ENCODE results near the gene ZBTB3.
"Not testable (repeated sequence)": the region's sequence is repeated elsewhere in the genome, so short reads cannot be mapped to it uniquely, and the experiment has no call there.

Gene ZBTB3

DNA sequence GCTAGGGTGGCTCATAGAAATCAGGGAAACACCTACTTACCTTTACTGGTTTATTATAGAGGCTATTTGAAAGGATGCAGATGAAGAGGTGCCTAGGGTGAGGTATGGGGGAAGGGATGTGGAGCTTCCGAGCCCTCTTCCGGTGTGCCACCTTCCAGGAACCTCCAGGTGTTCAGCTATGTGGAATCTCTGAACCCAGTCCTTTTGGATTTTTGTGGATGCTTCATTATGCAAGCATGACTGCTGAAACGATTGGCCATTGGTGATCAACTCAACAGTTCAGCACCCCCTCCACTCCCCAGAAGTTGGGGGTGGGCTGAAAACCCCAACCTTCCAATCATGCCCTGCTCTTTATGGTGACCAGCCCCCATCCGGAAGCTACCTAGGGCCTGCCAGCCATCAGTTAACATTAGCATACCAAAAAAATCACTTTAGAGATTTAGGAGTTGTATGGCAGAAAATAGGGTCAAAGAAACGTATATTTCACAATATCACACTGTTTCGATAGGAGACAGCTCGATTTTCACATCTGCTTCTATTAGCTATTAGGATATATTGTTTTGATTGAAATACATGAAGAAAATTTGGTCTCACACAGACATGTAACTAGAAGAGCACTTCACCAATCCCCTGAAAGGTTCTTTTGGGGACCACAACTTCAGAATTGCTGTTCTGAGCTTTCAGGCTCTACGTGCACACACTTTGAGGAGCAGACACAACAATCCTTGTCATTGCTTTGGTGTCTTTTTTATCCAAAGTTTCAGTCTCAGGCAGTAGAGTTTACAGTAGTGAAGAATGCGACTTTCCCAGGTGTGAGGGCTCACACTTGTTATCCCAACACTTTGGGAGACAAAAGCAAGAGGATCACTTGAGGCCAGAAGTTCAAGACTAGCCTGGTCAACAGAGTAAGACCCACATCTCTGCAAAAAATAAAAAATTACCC is 4.2 kb upstream of the ZBTB3 start:
- DNase-seq (ENCODE audit: low spot score) = no peak

DNA sequence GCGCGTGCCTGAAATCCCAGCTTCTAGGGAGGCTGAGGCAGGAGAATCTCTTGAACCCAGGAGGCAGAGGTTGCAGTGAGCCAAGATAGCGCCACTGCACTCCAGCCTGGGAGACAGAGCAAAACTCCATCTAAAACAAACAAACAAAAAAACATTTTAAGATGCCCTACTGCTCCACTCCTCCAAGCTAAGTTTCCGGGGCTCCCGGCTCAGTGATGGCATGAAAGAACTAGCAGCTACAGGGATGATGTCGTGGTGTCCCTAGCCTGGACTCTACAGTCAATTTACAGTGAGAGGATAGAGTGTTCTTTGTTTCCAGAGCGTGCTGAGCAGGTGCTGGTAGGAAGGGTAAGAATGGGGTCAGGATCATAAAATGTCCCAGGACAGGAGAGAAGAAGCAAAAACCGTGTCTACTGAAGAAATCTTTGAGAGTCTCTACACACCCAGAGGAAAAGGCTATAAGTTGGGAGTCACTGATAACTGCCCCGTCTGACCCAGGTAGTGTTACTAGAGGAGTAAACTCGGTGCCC is 1.2 kb upstream of the ZBTB3 start:
- peak; percentile 63 for DNase-seq (ENCODE audit: low spot score)

DNA sequence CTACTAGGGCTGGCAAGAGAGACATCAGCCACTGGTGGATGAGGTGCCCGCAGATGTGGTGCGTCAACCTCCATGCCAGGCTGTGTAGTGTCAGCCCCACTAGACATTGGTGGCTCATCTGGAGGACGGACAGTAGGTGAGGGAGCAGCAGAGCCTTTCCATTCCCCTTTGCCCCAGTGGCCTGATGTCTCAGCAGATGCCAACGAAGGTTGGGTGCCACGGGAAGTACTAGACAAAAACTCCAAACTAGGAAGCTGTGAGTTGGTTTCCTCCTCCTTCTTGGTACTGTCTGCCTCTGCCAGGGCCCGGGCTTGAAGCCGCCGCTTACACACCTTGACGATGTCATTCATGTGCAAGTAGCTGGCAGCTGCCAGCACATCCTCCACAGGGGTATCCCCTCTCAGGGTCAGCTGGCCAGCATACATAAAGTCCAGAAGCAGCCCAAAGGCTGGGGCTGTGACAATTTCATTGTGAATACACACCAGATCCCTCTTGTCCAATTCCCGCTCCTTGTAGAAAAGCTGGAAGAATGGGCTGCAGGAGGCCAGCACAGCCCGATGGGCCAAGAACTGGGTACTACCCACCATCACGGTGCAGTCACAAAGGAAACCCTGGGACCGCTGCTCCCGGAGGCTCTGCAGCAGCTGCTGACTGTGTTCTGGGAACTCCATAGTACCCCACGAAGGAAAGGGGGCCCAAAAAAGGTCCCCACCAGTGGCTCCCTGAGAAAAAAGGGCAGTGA is 795 bp downstream of the ZBTB3 start:
- no peak for DNase-seq (ENCODE audit: low spot score)

DNA sequence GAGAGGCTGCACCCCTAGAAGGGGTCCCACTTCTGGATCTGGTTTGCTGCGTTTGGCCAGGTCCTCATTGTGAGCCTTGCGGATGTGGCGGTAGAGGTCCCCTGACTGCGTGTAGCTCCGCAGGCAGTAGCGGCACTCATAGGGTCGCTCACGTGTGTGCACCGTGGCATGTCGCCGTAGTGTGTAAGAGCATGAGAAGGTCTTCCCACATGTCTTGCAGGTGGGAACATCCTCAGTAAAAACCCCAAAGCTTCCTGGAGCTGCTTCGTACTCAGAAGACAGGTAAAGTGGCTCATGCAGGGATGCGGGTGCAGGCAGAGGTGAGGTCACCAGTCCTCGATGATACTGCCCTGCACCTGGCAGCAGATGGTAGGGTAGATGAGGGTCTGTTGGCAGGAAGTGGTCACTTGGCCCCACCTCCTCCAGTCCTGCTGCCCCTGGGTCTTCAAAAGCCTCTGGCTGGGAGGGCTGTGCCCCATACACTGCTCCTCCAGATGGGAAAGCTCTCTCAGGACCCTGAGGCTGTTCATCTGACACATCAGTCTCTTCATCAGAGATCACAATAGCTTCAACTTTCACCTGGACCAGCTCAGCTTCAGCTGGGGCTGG is 1.7 kb downstream of the ZBTB3 start:
- no peak for DNase-seq (ENCODE audit: low spot score)

DNA sequence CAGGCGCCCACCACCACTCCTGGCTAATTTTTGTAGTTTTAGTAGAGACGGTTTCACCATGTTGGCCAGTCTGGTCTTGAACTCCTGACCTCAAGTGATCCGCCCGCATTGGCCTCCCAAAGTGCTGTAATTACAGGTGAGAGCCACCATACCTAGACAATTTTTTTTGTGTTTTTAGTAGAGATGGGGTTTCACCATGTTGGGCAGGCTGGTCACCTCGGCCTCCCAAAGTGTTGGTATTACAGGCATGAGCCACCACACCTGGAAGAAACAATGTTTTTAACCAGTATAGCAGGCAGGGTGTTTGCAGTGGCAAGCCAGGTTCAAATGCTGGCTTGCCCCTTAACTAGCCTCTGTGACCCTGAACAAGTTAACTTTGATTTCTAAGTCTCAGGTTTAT is 4.0 kb downstream of the ZBTB3 start:
- DNase-seq (ENCODE audit: low spot score) = not testable (repeated sequence)

DNA sequence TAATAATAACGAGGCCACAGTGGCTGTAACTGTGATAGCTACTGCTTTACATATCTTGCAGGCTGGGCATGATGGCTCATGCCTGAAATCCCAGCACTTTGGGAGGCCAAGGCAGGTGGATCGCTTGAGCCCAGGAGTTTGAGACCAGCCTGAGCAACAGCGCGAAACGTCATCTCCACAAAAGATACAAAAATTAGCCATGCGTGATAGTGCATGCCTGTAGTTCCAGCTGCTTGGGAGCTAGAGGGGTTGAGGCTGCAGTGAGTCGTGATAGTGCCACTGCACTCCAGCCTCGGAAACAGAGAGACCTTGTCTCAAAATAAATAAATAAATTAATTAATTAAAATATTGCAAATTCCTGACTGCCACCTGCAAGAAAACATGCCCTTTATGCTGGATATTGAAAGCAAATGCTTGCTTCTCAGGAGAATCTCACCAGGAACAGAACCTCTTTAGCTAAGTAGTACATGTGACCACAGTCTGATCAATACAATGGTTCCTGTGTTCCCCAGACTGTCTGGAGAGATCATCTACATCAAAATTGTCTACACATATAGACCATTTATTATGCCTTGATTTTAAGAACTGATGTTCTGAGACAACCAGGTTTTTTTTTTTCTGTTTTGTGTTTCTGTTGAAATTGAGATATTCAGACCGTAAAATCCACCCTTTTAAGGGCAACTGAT is 6.3 kb downstream of the ZBTB3 start:
- peak; percentile 79 for DNase-seq (ENCODE audit: low spot score)

DNA sequence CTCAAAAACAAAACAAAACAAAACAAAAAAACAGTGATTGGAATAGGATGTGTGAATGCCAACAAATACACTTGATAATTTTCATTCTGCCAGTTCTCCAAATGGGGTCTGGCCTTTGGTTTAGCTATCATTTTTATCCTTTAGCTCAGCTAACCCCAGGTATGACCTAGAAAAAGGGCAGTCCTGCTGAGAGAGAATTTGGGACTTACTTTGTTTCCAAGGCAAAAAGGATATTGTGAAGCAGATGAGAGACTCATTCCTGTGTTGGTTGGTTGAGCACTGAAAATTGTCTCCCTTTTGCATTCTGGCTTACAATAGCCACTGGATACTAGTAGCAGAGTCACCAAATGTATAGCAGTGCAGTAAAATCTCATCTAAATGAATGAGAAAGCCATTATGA is 16.8 kb downstream of the ZBTB3 start:
- DNase-seq (ENCODE audit: low spot score) = no peak

DNA sequence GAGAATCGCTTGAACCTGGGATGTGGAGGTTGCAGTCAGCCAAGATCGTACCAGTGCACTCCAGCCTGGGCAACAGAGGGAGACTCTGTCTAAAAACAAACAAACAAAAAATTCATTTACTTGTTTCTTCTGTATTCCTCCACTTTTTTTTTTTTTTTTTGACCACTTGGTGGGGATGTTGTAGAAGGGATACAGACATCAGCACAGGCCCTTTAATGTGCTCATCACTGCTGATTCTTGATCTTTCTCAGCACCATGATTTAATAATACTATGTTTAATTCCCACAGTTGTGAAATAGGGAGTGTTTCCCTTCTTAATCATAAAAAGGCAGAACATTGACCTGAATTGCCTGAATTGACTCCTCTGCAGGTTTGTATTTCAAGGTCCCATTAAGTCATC is 21.1 kb downstream of the ZBTB3 start:
- DNase-seq (ENCODE audit: low spot score) = peak; percentile 62

DNA sequence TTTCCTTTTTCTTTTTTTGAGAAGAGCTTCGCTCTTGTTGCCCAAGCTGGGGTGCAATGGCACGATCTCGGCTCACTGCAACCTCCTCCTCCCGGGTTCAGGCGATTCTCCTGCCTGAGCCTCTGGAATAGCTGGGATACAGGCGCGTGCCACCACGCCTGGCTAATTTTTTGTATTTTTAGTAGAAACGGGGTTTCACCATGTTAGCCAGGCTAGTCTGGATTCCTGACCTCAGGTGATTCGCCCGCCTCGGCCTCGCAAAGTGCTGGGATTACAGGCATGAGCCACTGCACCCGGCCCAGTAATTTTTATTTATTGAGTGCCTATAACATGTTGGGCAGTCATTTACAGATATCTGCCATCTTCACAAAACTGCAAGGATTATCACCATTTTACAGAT is 23.9 kb downstream of the ZBTB3 start:
- DNase-seq (ENCODE audit: low spot score) = not testable (repeated sequence)

DNA sequence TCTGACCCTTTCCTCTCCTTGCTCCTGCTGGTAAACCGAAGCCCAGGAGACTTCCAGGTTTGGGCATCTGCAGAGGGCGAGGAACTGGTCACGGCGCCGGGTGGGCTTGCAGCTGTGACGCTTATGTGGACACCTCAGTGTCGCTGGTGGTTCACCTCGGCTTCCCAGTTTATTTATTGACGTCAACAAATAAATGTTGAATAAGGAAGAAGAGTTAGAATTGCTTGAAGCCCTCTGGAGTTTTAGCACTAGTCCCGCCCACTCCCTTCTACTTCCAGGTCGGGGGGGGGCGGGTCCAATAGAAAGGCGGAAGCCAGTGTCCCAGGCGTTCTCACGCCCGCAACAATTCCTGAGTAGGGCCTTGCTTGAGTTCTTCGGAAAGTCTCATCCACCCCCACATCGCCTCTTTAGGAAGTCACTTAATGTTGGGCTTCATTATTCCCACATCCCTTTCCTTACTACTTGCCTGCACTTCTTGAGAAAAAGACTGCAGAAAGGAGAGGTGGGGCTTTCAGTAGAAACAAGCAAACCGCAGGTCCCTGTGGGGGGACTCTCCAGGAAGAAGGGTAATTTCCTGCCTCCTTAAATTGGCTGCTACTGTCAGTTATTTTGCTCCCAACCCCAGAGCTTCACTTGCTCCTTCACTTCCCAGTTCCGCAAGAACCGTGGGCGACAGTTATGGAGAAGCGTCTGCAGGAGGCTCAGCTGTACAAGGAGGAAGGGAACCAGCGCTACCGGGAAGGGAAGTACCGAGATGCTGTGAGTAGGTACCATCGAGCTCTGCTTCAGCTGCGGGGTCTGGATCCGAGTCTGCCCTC is 25.6 kb downstream of the ZBTB3 start, which contains the start of gene TTC9C:
Gene TTC9C (plus strand): TSS at position 316 of the 818 bp plus-strand sequence. CDS start 363 bp downstream, at position 679.
- DNase-seq (ENCODE audit: low spot score) = peak; percentile 92

DNA sequence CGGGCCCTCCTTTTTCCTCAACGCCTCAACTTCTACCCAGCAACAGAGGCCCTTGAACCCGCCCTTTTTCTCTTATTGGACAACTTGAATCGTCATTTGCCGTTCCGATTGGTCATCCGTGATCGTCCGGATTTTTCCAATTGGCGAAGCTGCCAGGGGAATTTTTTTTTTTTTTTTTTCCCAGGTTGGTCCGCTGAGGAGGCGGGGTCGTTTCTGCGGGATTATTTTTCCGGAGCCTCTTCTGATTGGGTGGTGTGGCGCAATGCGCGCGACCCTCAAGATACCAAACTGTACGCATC is 26.1 kb downstream of the ZBTB3 start:
- DNase-seq (ENCODE audit: low spot score) = peak; percentile 99

DNA sequence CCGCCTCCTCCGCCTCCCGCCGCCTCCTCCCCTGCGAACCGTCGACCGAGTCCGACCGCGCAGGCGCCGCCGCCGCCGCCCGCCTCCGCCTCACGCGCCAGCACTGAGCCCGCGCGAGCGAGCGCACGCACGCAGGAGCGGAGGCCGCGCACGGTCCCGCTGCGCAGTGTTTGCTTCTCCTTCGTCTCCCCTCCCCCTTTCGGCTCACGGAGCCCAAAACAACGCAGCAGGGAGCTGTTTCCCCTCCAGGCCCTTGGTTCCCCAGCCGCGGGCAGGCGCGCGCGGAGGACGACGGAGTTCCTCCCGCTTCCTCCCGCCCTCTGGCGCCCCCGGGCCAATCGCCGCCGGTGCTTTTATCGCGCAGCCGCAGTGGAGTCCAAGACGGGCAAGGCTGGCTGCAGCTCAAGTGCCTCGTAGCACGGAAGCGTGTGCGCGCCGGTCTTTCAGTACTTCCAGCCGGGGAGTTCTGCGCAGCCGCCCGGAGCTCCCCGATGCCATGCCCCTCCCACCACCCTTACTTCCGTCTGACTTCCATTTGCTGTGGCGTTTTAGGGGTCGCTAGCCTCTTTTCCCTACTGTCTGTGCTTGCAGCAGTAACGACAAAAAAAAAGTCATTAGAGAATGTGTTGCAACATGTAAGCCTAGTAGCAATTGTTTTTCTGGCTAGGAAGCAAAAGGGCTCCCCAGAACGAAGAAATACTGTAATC is 26.6 kb downstream of the ZBTB3 start, which contains the start of gene HNRNPUL2:
Gene HNRNPUL2 (minus strand): TSS at position 293 of the 707 bp plus-strand sequence. CDS start 301 bp downstream, outside the sequence.
- peak; percentile 98 for DNase-seq (ENCODE audit: low spot score)

DNA sequence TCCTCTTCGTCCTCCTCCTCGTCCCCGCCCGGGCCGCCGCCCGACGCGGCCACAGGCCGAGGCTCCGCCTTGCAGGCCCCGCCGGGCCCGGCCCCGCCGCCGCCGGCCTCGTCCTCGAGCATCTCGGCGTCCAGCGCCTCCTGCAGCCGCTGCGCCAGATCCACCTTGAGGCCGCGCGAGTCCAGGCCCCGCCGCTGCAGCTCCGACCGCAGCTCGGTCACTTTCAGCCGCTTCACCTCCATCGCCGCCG is 27.1 kb downstream of the ZBTB3 start:
- no peak for DNase-seq (ENCODE audit: low spot score)

DNA sequence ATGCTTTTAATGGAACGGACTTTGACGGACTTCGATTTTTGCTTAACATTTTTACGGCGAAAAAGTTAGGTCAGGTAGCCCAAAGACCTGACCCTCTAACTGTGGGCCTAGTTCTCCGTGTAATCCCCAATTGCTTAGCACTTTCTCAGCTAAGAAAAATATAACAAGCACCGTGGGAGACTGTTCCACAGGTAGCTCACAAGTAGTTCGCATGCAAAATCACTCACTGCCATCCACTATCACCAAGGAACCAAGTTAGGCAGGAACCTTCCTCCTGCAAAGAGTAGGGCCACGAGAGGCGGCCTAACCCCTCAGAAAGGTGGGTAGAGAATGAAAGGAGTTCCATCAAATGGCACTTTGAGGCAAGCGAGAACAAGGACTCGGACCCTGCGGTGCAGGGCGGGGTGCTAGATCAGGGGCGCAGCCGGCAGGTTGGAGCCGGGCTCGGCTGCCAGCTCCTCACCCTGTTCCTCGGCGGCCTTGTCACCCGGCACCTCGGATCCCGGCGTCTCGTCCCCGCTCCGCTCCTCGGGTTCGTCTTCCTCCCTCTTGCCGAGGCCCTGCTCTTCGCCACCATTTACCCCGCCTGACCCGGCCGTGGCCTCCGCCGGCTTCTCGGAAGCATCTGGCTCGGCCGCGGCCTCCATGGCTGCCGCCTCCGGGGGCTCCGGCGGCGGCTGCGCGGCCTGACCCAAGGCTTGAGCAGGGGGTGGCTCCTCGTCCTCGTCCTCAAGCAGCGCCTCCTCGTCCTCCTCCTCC is 27.6 kb downstream of the ZBTB3 start:
- no peak for DNase-seq (ENCODE audit: low spot score)

DNA sequence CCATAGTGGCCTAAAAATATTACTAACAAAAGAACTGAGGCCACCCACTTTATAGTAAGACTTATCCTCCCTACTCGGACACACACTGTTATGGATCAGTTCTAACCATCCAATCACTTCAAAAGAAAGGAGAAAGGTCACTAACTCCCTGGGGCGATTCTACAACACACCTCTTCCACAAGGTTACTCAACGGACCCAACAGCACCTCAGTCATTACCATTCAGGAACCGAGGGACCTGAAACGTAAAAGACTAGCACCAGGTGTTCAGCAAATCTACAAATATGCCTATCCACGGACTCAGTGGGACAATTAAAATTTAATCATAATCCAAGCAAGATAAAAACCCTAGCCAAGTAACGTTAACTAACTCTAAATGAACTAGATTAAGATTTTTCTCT is 28.3 kb downstream of the ZBTB3 start:
- no peak for DNase-seq (ENCODE audit: low spot score)

DNA sequence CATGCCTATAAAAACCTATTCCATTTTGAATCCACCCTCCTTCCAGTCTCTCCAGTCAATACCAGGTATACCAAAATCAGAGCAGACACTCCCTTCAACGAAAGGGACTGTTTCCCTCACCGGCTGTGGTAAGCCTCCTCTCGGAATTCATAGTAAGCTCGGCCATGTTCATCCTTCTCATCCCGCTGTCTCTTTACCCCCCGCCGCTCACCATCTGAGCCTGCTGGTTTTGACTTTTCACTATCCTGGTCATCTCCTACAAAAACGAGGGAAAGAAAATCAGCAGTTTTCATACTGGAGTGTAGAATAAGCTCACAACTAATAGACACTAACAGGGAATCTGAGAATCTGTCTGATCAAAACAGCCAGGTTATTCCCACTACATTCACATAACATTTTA is 29.8 kb downstream of the ZBTB3 start:
- no peak for DNase-seq (ENCODE audit: low spot score)

DNA sequence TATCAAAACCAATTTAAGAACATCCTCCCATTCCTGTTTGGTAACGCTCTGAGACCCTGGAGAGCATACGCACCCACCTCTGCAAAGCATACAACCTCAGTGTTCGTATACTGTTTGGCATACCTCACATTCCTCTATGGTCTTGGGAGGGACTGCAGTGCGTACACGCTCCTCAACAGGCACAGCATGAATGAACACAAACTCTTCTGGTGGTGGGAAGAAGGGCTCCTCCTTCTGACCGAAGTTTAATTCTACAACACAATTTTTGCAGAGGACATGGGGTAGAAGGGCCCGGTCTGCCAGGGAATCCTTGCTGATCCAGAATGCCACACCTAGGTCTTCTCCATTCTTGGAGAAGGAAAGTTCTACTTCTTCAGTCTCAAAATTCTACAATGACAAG is 32.0 kb downstream of the ZBTB3 start:
- DNase-seq (ENCODE audit: low spot score) = no peak

DNA sequence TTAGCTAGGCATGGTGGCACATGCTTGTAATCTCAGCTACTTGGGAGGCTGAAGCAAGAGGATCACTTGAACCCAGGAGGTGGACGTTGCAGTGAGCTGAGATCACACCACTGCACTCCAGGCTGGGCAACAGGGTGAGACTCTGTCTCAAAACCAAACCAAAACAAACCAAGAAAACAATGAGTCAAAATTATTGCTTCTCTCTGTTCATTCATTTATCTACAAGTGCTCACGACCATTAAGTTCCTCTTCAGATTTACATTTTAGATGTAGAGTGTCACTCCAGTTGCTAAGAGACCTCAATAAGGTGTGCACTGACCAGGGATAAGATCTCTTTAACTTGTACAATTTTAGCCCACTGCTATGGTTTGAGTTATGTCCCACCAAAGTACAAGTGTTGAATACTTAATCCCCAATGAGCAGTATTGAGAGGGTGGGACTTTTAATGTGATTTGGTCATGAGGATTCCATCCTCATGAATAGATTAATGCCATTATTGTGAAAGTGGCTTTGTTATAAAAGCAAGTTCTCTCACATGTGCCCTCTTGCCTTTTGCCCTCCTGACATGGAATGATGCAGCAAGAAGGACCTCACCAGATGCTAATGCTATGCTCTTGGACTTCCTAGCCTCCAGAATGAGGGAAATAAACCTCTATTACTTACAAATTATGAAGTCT is 34.5 kb downstream of the ZBTB3 start:
- no peak for DNase-seq (ENCODE audit: low spot score)

DNA sequence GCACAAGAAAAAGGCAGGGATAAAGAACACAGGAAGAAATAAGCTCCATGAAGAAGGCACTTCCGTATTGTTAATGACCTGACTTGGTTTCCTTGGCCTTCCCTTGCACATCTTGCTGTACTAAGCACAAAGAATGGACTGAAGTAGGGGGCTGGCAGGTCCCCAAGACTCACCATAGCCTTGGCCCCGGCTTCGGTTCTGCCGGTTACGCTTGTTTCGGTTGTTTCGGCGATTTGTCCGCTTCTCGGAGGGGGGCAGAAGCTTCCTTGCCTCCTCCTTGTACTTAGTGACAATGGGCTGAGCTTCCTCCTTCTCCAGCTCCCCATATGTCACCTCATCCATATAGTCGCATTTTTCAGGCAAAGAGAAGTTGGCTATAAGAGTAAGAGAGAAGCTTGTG is 37.1 kb downstream of the ZBTB3 start:
- DNase-seq (ENCODE audit: low spot score) = no peak

Measured in pons (tissue), 1 donor.